Loucy (cell line): ENCODE measurements around the gene EXO5.

Experiments used
- H2AFZ ChIP-seq: fragments of 200-600 bp; sonication (generic); 2 replicates; pipeline ENCODE4 v1.6.0; 2016; ENCODE audit warnings: antibody characterized with exemption, mild to moderate bottlenecking, low read length, moderate library complexity
- H3F3A ChIP-seq: fragments of 200-600 bp; 2 replicates; pipeline ENCODE4 v1.6.0; 2016; ENCODE audit warnings: antibody characterized with exemption, low read depth, mild to moderate bottlenecking
- H3K27me3 ChIP-seq: fragments of 200-600 bp; sonication (generic); 2 replicates; pipeline ENCODE4 v1.6.1; 2014; ENCODE audit warnings: low read length, mild to moderate bottlenecking; ENCODE audit not compliant: insufficient read depth, poor library complexity, severe bottlenecking
- H3K36me3 ChIP-seq: fragments of 200-600 bp; sonication (generic); 2 replicates; pipeline ENCODE4 v1.6.1; 2016; ENCODE audit warnings: low read length; ENCODE audit not compliant: insufficient read depth
- H3K4me1 ChIP-seq: fragments of 200-600 bp; sonication (generic); 2 replicates; pipeline ENCODE4 v1.5.1; 2014; ENCODE audit warnings: low read length, mild to moderate bottlenecking; ENCODE audit not compliant: insufficient read depth, poor library complexity, severe bottlenecking
- H3K4me2 ChIP-seq: fragments of 200-600 bp; sonication (generic); 2 replicates; pipeline ENCODE4 v1.6.0; 2014; ENCODE audit warnings: antibody characterized with exemption, low read length, low read depth, mild to moderate bottlenecking; ENCODE audit not compliant: poor library complexity, severe bottlenecking
- H3K4me3 ChIP-seq: fragments of 200-600 bp; sonication (generic); 2 replicates; pipeline ENCODE4 v1.5.1; 2014; ENCODE audit warnings: low read length, mild to moderate bottlenecking, mixed read lengths; ENCODE audit not compliant: poor library complexity, severe bottlenecking
- H3K79me2 ChIP-seq: fragments of 200-600 bp; sonication (generic); 2 replicates; pipeline ENCODE4 v1.6.1; 2014; ENCODE audit warnings: low read length; ENCODE audit not compliant: insufficient read depth
- H3K9ac ChIP-seq: fragments of 200-600 bp; sonication (generic); 2 replicates; pipeline ENCODE4 v1.6.0; 2014; ENCODE audit warnings: mild to moderate bottlenecking, low read depth, low read length, moderate library complexity; ENCODE audit not compliant: poor library complexity, severe bottlenecking
- H3K9me2 ChIP-seq: fragments of 200-600 bp; sonication (generic); replicated peaks from 2 replicates; pipeline ENCODE4 v1.6.1; 2016; ENCODE audit warnings: low read depth, low read length, mixed read lengths
- H3K9me3 ChIP-seq: fragments of 200-600 bp; sonication (generic); 2 replicates; pipeline ENCODE4 v1.6.1; 2014; ENCODE audit warnings: mild to moderate bottlenecking, antibody characterized with exemption, low read length, low read depth; ENCODE audit not compliant: insufficient read depth
- H4K20me1 ChIP-seq: fragments of 200-600 bp; sonication (generic); 2 replicates; pipeline ENCODE4 v1.6.0; 2014; ENCODE audit warnings: antibody characterized with exemption, low read length, mild to moderate bottlenecking; ENCODE audit not compliant: insufficient read depth, poor library complexity, severe bottlenecking
- EZH2phosphoT487 ChIP-seq: fragments of 200-600 bp; IDR thresholded peaks from 2 replicates; pipeline ENCODE4 v1.6.1; 2018; ENCODE audit warnings: antibody characterized with exemption, mild to moderate bottlenecking, moderate library complexity, borderline replicate concordance
- TF ChIP-seq, protein P1 (sequence below): fragments of 200-600 bp; sonication (generic); conservative IDR thresholded peaks from 2 replicates; pipeline ENCODE4 v1.5.1; 2014; ENCODE audit warnings: mild to moderate bottlenecking, antibody characterized with exemption, low read length

The EXO5 gene

DNA sequence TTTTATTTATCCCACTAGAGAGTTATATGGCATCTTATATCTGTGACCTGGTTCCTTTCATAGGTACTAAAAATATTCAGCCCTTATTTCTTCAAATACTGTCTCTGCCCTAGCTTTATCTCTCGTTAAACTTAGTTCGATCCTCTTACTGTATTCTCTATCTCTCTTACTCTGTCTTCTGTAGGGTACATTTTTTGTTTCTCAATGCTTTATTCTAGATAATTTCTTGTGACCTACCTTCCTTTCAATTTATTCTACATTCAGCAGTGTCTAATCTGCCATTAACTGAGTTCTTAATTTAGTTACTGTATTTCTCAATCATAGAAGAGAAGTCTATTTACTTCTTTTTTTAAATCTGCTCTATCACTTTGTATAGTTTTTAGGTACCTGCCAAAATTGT, 33.3 kb upstream of the EXO5 start:
- peaks cover 15% of the 10 kb centered on the region; the same call in 1 of the 2 replicates for H3K79me2 ChIP-seq
- H3K36me3 ChIP-seq: no peaks in the 10 kb centered on the region
- no peak overlapping the region for H3K4me2 ChIP-seq
- H3K4me3 ChIP-seq: no peak overlapping the region
- no peaks in the 10 kb centered on the region for H3K9me2 ChIP-seq
- TF ChIP-seq, protein P1, sequence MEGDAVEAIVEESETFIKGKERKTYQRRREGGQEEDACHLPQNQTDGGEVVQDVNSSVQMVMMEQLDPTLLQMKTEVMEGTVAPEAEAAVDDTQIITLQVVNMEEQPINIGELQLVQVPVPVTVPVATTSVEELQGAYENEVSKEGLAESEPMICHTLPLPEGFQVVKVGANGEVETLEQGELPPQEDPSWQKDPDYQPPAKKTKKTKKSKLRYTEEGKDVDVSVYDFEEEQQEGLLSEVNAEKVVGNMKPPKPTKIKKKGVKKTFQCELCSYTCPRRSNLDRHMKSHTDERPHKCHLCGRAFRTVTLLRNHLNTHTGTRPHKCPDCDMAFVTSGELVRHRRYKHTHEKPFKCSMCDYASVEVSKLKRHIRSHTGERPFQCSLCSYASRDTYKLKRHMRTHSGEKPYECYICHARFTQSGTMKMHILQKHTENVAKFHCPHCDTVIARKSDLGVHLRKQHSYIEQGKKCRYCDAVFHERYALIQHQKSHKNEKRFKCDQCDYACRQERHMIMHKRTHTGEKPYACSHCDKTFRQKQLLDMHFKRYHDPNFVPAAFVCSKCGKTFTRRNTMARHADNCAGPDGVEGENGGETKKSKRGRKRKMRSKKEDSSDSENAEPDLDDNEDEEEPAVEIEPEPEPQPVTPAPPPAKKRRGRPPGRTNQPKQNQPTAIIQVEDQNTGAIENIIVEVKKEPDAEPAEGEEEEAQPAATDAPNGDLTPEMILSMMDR: no peak
- TF ChIP-seq EZH2phosphoT487: no peak
- H3K9me3 ChIP-seq: peaks cover 20% of the 10 kb centered on the region
- no peaks in the 10 kb centered on the region for H3F3A ChIP-seq
- H3K27me3 ChIP-seq: no peaks in the 10 kb centered on the region
- H3K4me1 ChIP-seq: peaks cover 24% of the 10 kb centered on the region
- no peaks in the 10 kb centered on the region for H4K20me1 ChIP-seq
- no peak overlapping the region for H2AFZ ChIP-seq
- no peak overlapping the region for H3K9ac ChIP-seq

DNA sequence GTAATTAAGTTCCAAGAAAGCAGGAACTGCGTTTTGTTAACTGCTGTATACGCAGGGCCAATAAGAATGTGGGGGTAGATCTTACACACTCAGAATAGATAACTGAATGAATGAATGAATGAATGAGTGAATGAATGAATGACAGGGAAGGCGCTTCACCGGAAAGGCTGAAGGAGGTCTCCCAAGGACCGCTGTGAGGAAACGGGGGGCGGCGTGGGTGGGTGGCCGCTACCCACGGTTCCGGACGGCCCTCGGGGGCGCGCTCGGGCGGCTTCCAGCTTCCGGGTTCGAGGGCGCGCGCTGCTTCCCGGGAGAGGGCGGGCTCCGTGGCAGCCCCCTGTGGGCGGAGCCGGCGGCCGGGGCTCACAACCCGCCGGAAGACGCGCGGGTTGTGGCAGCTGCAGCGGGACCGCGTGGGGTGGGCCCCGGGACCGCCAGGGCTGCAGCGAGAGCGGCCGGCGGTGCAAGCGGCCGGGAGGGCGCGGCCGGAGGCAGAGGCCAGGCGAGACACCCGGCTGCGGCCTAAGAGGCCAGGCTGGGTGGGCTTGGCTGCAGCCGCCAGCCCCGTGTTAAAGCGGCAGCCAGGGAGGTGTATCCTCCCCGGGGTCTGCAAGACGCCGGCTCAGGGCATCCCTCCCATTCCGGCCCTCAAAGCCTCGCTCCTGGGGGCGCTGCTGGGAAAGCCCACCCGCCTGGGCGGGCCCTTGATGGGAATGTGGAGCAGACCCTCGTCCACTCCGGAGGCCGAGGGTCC, 31.5 kb upstream of the EXO5 start, which contains the start of gene ZFP69:
ZFP69 (plus strand) TSS at position 367 of the 754 bp plus-strand sequence. CDS start 2,072 bp downstream, outside the sequence.
- Histone ChIP-seq H3K9me3 (peaks cover 12% of the 10 kb centered on the region), H3F3A (no peaks in the 10 kb centered on the region), H3K4me2 (peak within 1 kb of the TSS; percentile 86), H3K36me3 (no peaks in the 10 kb centered on the region), H3K9me2 (no peaks in the 10 kb centered on the region), H3K4me1 (peaks cover 24% of the 10 kb centered on the region), H3K79me2 (peaks cover 15% of the 10 kb centered on the region; the same call in 1 of the 2 replicates), H4K20me1 (no peaks in the 10 kb centered on the region), H3K27me3 (no peaks in the 10 kb centered on the region), H3K4me3 (peak within 1 kb of the TSS; percentile 82), H2AFZ (peak within 1 kb of the TSS; percentile 98), H3K9ac (peak within 1 kb of the TSS; percentile 77)
- TF ChIP-seq, protein P1: no peak
- TF ChIP-seq EZH2phosphoT487: no peak

DNA sequence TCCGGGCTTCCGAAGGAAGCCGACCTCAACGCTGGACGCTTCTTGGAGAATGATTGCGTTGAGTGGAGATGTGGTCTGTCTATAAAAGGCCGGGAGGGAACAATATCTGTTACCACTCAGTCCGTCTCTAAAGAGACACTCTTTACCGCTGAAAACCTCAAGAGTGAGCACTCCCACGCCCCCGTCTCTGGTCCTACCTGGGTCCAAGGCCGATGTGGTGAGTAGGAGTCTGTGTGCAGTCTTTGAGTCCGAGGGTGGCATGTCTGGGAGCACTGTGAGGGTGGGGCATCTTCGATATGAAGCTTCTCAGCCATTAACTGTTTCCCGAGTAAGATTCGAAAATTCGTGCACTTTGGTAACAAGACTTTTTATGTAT, 30.9 kb upstream of the EXO5 start:
- H3K9me3 ChIP-seq: peaks cover 12% of the 10 kb centered on the region
- H2AFZ ChIP-seq: peak overlapping the region; percentile 98
- no peaks in the 10 kb centered on the region for H3K27me3 ChIP-seq
- peaks cover 15% of the 10 kb centered on the region; the same call in 1 of the 2 replicates for H3K79me2 ChIP-seq
- no peaks in the 10 kb centered on the region for H3K36me3 ChIP-seq
- TF ChIP-seq, protein P1: no peak
- TF ChIP-seq EZH2phosphoT487: no peak
- H3K4me2 ChIP-seq: peak overlapping the region; percentile 86
- H3K9me2 ChIP-seq: no peaks in the 10 kb centered on the region
- no peaks in the 10 kb centered on the region for H3F3A ChIP-seq
- no peaks in the 10 kb centered on the region for H4K20me1 ChIP-seq
- peak overlapping the region; percentile 77 for H3K9ac ChIP-seq
- peak overlapping the region; percentile 82 for H3K4me3 ChIP-seq
- peaks cover 24% of the 10 kb centered on the region for H3K4me1 ChIP-seq
